Rectal smooth muscle tissue (tissue), 1 donor: ENCODE data around the gene NMT1.

ENCODE experiments used
- H3K27ac ChIP-seq: one replicate; pipeline ENCODE4 v1.7.0; 2013; ENCODE audit warnings: low read depth, low read length, inconsistent platforms
- H3K27me3 ChIP-seq: one replicate; pipeline ENCODE4 v1.7.0; 2013; ENCODE audit warnings: low read length; ENCODE audit not compliant: control insufficient read depth, insufficient read depth
- H3K36me3 ChIP-seq: one replicate; pipeline ENCODE4 v1.7.0; 2013; ENCODE audit warnings: low read length; ENCODE audit not compliant: control insufficient read depth, insufficient read depth
- H3K4me1 ChIP-seq: one replicate; pipeline ENCODE4 v1.7.0; 2013; ENCODE audit warnings: low read length; ENCODE audit not compliant: control insufficient read depth, insufficient read depth
- H3K4me3 ChIP-seq: one replicate; pipeline ENCODE4 v1.7.0; 2013; ENCODE audit warnings: low read length
- H3K9ac ChIP-seq: one replicate; pipeline ENCODE4 v1.7.0; 2013; ENCODE audit warnings: low read length

NMT1 gene

GRCh38 chr17:45144199-45145034 is 83.3 kb downstream of the NMT1 start:
- Histone ChIP-seq H3K36me3 (peaks cover 2% of the 10 kb centered on the region), H3K27me3 (no peaks in the 10 kb centered on the region), H3K27ac (peak overlapping the region; percentile 93), H3K9ac (peak overlapping the region; percentile 44), H3K4me3 (peak overlapping the region; percentile 60), H3K4me1 (peaks cover 13% of the 10 kb centered on the region)

- H3K36me3 ChIP-seq = no peaks in the 10 kb centered on the region
- H3K4me1 ChIP-seq = peaks cover 13% of the 10 kb centered on the region
- no peaks in the 10 kb centered on the region for H3K27me3 ChIP-seq
- peak overlapping the region; percentile 60 for H3K4me3 ChIP-seq
- H3K9ac ChIP-seq = peak overlapping the region; percentile 44
- peak overlapping the region; percentile 93 for H3K27ac ChIP-seq
Measured at GRCh38 chr17:45145035-45145389, 83.9 kb downstream of the NMT1 start.

DNA sequence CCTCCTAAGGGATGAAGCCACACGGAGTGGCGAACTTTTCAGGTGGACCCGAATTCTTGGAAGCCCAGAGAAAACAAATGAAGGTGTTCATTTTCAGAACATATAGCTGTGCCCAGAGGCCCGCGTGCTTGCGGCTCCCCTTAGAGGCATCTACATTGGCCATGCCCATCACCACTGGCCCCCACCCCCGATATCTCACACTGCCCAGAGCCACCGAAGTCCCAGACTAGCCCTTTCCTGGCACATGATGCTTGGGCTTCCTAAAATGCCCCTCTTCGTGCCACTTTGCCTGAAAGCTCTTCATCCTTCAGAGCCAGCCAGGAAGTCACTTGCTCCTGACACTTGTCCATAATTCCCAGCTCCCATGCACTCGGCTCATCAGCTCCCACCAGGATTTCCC is 85.0 kb downstream of the NMT1 start:
- H3K9ac ChIP-seq = no peak overlapping the region
- H3K27me3 ChIP-seq = no peaks in the 10 kb centered on the region
- peaks cover 14% of the 10 kb centered on the region for H3K4me1 ChIP-seq
- H3K27ac ChIP-seq = peak overlapping the region; percentile 98
- no peak overlapping the region for H3K4me3 ChIP-seq
- H3K36me3 ChIP-seq = no peaks in the 10 kb centered on the region

GRCh38 chr17:45146592-45146889 is 85.4 kb downstream of the NMT1 start:
- no peak overlapping the region for H3K9ac ChIP-seq
- no peaks in the 10 kb centered on the region for H3K27me3 ChIP-seq
- H3K4me1 ChIP-seq = peaks cover 18% of the 10 kb centered on the region
- H3K27ac ChIP-seq = peak overlapping the region; percentile 98
- H3K36me3 ChIP-seq = no peaks in the 10 kb centered on the region
- H3K4me3 ChIP-seq = peak overlapping the region; percentile 91

DNA sequence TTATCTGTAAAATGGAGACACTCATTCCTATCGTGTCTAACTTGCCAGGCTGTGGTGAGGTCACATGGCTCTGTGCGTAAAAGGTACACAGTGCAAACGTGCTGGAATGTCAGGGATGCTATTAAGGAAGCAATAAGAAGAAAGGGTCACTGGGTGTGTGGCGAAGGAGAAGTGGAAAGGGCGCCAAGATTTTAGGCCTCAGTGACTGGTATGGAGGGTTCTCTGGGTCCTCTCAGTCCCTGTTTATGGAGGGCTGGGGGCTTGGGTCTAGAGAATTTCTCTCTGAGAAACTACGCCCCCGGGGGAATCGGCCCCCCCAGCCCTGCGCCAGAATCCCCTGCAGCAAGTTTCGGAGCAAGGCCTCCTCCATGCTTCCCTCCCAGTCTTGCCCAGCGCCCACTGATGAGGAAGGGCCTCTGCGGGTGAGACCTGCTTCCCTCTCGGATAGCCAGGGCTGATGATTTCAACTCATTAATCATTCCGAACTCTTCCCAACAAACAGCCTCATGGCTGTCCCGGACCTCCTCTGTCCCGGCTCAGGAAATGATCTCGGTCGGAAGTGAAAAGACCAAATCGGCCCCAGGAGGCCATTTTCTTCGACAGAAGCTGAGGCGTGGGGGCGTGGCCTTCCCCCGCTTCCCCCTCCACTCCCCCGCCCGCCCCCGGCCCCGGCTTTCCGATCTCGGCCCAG is 85.9 kb downstream of the NMT1 start:
- H3K9ac ChIP-seq = peak overlapping the region; percentile 19
- H3K36me3 ChIP-seq = no peaks in the 10 kb centered on the region
- H3K27ac ChIP-seq = peak overlapping the region; percentile 98
- peaks cover 21% of the 10 kb centered on the region for H3K4me1 ChIP-seq
- no peaks in the 10 kb centered on the region for H3K27me3 ChIP-seq
- peak overlapping the region; percentile 91 for H3K4me3 ChIP-seq

DNA sequence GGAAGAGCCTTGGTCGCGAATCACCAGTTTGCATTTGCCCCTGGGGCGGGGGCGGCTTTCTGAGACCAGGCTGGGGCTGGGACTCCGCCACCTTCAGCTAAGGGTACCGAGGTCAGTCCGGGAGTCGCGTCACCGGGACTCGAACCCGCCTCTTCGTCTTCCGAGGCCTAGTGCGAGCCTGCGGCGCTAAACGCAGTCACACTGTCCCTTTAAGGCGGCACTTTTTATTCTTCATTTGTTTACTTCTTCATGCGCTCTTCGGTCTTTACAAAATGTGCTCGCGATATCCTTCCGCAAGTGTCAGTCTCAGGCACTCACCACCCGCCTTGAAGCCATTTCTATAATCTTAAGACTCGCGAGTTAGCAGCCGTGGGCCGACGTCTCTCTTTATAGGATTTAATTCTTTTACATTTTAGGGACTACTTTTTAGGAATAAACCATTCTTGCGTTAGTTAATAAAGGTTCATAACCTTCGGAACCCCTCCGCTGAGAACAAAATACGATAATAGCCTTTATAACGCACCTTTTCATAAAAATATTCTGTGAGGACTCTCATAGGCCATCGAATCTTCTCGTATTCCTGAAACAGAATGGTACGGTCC is 86.6 kb downstream of the NMT1 start:
- Histone ChIP-seq H3K9ac (peak overlapping the region; percentile 95), H3K27ac (peak overlapping the region; percentile 98), H3K4me3 (peak overlapping the region; percentile 91), H3K27me3 (no peaks in the 10 kb centered on the region), H3K36me3 (no peaks in the 10 kb centered on the region), H3K4me1 (peaks cover 21% of the 10 kb centered on the region)

GRCh38 chr17:45148183-45149036 is 87.3 kb downstream of the NMT1 start, which contains the start of gene HEXIM1:
Gene HEXIM1 (plus strand): TSS chr17:45148475. CDS start chr17:45149191, 716 bp downstream.
- Histone ChIP-seq H3K36me3 (no peaks in the 10 kb centered on the region), H3K4me1 (peaks cover 20% of the 10 kb centered on the region), H3K9ac (peak within 1 kb of the TSS; percentile 95), H3K27ac (peak within 1 kb of the TSS; percentile 98), H3K4me3 (peak within 1 kb of the TSS; percentile 96), H3K27me3 (no peaks in the 10 kb centered on the region)

GRCh38 chr17:45149037-45149668 is 88.0 kb downstream of the NMT1 start:
- Histone ChIP-seq H3K9ac (peak overlapping the region; percentile 81), H3K36me3 (no peaks in the 10 kb centered on the region), H3K27ac (peak overlapping the region; percentile 98), H3K4me3 (peak overlapping the region; percentile 96), H3K27me3 (no peaks in the 10 kb centered on the region), H3K4me1 (peaks cover 17% of the 10 kb centered on the region)

DNA sequence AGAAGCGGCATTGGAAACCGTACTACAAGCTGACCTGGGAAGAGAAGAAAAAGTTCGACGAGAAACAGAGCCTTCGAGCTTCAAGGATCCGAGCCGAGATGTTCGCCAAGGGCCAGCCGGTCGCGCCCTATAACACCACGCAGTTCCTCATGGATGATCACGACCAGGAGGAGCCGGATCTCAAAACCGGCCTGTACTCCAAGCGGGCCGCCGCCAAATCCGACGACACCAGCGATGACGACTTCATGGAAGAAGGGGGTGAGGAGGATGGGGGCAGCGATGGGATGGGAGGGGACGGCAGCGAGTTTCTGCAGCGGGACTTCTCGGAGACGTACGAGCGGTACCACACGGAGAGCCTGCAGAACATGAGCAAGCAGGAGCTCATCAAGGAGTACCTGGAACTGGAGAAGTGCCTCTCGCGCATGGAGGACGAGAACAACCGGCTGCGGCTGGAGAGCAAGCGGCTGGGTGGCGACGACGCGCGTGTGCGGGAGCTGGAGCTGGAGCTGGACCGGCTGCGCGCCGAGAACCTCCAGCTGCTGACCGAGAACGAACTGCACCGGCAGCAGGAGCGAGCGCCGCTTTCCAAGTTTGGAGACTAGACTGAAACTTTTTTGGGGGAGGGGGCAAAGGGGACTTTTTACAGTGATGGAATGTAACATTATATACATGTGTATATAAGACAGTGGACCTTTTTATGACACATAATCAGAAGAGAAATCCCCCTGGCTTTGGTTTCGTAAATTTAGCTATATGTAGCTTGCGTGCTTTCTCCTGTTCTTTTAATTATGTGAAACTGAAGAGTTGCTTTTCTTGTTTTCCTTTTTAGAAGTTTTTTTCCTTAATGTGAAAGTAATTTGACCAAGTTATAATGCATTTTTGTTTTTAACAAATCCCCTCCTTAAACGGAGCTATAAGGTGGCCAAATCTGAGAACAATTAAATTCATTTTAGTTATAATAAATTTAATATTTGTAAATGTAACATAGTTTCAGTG is 88.8 kb downstream of the NMT1 start:
- Histone ChIP-seq H3K4me1 (peaks cover 13% of the 10 kb centered on the region), H3K27ac (peak overlapping the region; percentile 98), H3K27me3 (no peaks in the 10 kb centered on the region), H3K4me3 (peak overlapping the region; percentile 96), H3K9ac (peak overlapping the region; percentile 81), H3K36me3 (no peaks in the 10 kb centered on the region)

DNA sequence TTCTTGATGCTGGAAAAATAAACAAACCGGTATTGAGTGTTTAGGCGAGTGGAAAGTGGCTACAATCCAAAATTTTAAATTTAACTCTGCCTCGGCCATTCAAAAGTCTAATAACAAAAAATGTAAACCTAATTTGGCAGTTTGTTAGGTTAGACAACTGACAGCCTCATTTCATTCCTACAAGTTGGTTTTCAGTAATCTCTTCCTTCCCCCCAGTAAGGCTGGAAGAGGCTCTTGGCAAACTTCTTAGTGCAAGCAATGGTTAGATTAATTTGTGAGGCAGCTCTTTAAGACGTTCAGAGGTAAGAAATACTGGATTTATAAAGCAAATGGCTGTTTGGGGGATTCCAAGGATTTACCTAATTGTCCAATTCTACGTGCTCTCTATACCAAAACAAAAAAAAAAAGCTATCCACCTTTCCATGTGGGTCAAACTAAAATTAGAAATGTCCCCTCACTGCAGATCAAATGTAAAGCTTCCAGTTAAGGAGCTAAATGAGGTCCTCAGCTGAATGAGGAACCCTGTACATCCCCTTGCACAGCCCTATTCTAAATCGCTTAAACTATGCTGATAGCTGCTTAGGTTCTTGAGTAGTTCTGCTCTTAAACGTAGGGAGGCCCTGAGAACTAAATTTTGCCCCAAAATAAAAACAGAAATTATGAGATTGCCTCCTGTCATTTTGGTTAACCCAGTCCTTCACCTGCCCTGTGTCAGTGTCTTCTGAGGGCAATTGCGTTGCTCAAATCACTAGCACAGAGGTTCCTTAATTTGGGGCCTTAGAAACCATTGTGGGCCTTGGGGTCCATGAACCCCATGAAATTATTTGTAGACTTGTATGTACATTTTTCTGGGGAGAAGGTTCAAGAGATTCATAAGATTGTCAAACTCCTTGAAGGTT is 90.0 kb downstream of the NMT1 start:
- H3K4me3 ChIP-seq = peak overlapping the region; percentile 96
- H3K27ac ChIP-seq = peak overlapping the region; percentile 66
- peaks cover 16% of the 10 kb centered on the region for H3K4me1 ChIP-seq
- no peaks in the 10 kb centered on the region for H3K36me3 ChIP-seq
- H3K27me3 ChIP-seq = no peaks in the 10 kb centered on the region
- no peak overlapping the region for H3K9ac ChIP-seq
